Testis (tissue), 5 donors: ENCODE measurements around the gene KCTD1. TPM values are rescaled to one million over a fixed set of nuclear protein-coding genes. Genes with fewer than 3 reads are reported as not detected.
A peak's percentile ranks its signal among the peaks of the same experiment; 100 is the strongest.

Experiments
- DNase-seq: peaks from one replicate; pipeline ENCODE4 v3.0.0-alpha.2; 2019
- H3K27ac ChIP-seq, 2 donors: fragments of 200-600 bp; sonication (generic); one replicate each; pipeline ENCODE4 v1.5.1; 2019
- H3K27me3 ChIP-seq: fragments of 200-600 bp; sonication (generic); one replicate; pipeline ENCODE4 v1.5.1; 2019
- H3K36me3 ChIP-seq: fragments of 200-600 bp; sonication (generic); one replicate; pipeline ENCODE4 v1.5.1; 2017; ENCODE audit warnings: low read depth; ENCODE audit errors: missing control alignments
- H3K4me1 ChIP-seq: fragments of 200-600 bp; sonication (generic); one replicate; pipeline ENCODE4 v1.5.1; 2019
- H3K4me3 ChIP-seq, 2 donors: fragments of 200-600 bp; sonication (generic); one replicate each; pipeline ENCODE4 v1.5.1; 2017 to 2019
- H3K9me3 ChIP-seq: fragments of 200-600 bp; sonication (generic); one replicate; pipeline ENCODE4 v1.5.1; 2017
- POLR2A ChIP-seq: fragments of 450-650 bp; IDR thresholded peaks from one replicate; pipeline ENCODE4 v1.6.1; 2017; ENCODE audit warnings: antibody characterized with exemption, mild to moderate bottlenecking, moderate library complexity
- WGBS, 2 donors: methylation state at CpG; one replicate each; pipeline ENCODE4 v1.1.5; 2018; 5-methylcytosine and 5-hydroxymethylcytosine counted together
- intact Hi-C: fragments of 100-400 bp; cut with DNase I; formaldehyde crosslinking; loops from one replicate; pipeline ENCODE4 v1.15.1; 2023; ENCODE audit warnings: low total_unique reads
- long read RNA-seq, 2 donors: transcript quantifications; one replicate each; lab custom pipeline, GENCODE V29; 2026
- polyA plus RNA-seq: library from polyadenylated mRNA; stranded (reverse); fragments of 350-450 nt; fragmentation: Illumina TruSeq; extraction: RNeasy Lipid Tissue Mini Kit (QIAGEN cat#74804); gene quantifications from one replicate; pipeline ENCODE4 v1.2.3, GENCODE V29; 2014; ENCODE audit warnings: low read depth, low replicate concordance; ENCODE audit not compliant: insufficient read depth
- total RNA-seq, 2 donors: library from RNA; depleted of rRNA; stranded (reverse); fragments of >200 nt; gene quantifications; one replicate each; pipeline ENCODE4 v1.2.3, GENCODE V29; 2016
- TF ChIP-seq, protein P1 (sequence below), 3 experiments: fragments of 450-650 bp in 2 of 3; fragments of 200-600 bp in 1 of 3; sonication (generic) in 1 of 3; IDR thresholded peaks; one replicate each; pipeline ENCODE4 v1.5.1; 2016 to 2019; ENCODE audit warnings: antibody characterized with exemption in 3 of 3, mild to moderate bottlenecking in 2 of 3, moderate library complexity in 1 of 3

Gene KCTD1
- total RNA-seq, result 10 to 100 TPM; 19.6 to 19.9 TPM
- polyA plus RNA-seq, result 13.1 TPM
- long read RNA-seq, donor 1, partial matches to known transcripts, result 0 of 4 reads
- long read RNA-seq, donor 1, other reads (novel, unspliced or antisense), result 0 of 4 reads
- long read RNA-seq, donor 2, result 0 reads

DNA sequence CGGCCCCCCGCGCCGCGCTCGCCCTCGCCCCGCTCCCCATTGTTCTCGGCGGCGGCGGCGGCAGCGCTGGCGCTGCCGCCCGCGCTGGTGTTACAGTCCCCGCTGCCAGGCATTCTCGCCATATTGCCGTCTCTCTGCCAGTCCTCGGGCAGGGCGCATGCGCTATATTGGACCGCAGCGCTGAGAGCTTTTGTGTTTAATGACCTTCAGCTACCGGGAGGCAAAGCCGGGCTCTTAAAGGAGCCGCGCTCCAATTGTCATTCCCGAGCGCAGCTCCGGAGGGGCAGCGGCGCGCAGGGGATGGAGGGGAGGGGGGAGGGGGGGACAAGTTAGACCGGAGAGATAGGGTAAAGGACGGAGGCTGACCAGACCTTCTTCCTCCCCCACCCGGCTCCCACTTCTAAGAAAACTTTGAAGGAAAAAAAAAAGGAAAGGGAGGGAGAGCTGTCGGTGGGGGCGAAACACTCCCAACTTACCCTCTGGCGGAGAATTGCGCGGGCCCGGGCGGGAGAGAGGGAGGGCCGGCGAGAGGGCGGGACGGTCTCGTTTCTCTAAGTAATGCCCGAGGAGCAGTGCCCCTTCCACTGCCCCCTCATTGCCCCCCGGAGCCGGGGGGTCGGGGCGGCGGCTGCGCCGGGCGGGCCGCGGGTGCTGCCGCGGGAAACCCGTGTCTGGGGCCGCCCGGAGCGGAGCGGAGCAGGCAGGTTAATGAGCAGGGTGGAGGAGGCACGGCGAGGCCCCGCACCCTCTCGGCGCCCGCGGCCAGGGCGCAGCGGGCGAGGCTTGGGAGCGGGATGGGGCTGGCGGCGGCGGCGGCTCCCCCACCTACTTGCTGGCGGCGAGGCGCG is at the start of gene KCTD1:
Gene KCTD1 (minus strand): TSS at position 139 of the 848 bp plus-strand sequence. CDS start 17 bp downstream, at position 122.
- 0 to 1% methylated on average over 34 to 82 of the region's 88 CpGs for WGBS, 2 donors
- peaks cover 15% of the 10 kb centered on the region for H3K4me1 ChIP-seq
- no peak for TF ChIP-seq POLR2A
- TF ChIP-seq, protein P1, sequence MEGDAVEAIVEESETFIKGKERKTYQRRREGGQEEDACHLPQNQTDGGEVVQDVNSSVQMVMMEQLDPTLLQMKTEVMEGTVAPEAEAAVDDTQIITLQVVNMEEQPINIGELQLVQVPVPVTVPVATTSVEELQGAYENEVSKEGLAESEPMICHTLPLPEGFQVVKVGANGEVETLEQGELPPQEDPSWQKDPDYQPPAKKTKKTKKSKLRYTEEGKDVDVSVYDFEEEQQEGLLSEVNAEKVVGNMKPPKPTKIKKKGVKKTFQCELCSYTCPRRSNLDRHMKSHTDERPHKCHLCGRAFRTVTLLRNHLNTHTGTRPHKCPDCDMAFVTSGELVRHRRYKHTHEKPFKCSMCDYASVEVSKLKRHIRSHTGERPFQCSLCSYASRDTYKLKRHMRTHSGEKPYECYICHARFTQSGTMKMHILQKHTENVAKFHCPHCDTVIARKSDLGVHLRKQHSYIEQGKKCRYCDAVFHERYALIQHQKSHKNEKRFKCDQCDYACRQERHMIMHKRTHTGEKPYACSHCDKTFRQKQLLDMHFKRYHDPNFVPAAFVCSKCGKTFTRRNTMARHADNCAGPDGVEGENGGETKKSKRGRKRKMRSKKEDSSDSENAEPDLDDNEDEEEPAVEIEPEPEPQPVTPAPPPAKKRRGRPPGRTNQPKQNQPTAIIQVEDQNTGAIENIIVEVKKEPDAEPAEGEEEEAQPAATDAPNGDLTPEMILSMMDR (IDR thresholded peaks at IDR 0.05), result no peak
- peak within 1 kb of the TSS; percentile 39 to 66 for H3K27ac ChIP-seq
- intact Hi-C loops, result no loop called here
- peak within 1 kb of the TSS; percentile 70 to 73 for H3K4me3 ChIP-seq
- H3K9me3 ChIP-seq, result no peaks in the 10 kb centered on the region
- DNase-seq, result peak; percentile 92
- H3K27me3 ChIP-seq, result no peaks in the 10 kb centered on the region
- no peaks in the 10 kb centered on the region for H3K36me3 ChIP-seq

DNA sequence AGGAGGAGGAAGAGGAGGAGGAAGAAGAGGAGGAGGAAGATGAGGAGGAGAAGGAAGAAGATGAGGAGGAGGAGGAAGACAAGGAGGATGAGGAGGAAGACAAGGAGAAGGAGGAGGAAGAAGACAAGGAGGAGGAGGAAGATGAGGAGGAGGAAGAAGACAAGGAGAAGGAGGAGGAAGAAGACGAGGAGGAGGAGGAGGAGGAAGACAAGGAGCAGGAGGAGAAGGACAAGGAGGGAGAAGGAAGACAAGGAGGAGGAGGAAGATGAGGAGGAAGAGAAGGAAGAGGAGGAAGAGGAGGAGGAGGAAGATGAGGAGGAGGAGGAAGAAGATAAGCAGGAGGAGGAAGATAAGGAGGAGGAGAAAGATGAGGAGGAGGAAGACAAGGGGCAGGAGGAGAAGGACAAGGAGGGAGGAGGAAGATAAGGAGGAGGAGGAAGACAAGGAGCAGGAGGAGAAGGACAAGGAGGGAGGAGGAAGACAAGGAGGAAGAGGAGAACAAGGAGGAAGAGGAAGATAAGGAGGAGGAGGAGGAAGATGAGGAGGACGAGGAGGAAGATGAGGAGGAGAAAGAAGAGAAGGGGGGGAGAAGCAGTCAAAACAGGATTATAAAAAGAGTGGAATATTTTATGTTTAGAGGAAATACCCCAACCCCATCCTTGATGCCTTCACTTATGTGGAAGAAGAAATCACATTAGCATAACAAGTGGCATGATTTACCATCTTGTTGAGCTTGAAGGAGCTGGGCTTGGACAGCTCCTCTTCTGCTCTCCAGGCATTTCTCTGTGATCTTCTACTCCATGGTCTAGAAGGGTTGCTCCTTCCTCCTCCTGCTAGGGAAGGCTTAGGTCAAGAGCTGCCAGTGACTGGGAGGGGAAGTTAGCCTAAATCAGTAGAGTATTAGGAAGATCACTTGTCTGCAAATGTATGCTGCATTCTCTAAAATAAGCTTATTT is 45.3 kb upstream of the KCTD1 start:
- 84 to 91% methylated on average over 2 of the region's 2 CpGs for WGBS, 2 donors
- no peaks in the 10 kb centered on the region for H3K4me1 ChIP-seq
- intact Hi-C loops, result no loop called here

DNA sequence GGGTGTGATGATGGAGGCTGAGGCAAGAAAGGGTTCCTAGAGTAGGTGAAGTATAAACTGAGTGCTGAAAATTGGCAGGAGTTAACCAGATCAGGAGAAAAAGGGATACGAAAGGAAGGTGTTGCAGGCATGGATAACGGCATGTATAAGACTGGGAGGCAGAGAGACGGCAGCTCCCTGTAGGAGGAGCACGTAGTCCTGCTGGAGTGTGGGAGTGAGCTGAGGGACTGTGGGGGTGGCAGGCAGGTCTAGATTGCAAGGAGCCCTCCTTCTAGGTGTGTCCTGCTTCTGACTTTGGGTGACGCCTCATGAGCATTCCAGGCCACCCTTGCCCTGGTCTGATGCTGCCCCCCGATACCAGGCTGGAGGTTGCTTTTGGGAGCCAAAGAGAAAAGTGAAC is 36.4 kb upstream of the KCTD1 start:
- H3K36me3 ChIP-seq, result no peaks in the 10 kb centered on the region
- TF ChIP-seq, protein P1 (IDR thresholded peaks at IDR 0.05), result no peak
- TF ChIP-seq POLR2A, result no peak
- H3K4me3 ChIP-seq, result no peak overlapping the region
- no peaks in the 10 kb centered on the region for H3K9me3 ChIP-seq
- H3K4me1 ChIP-seq, result no peaks in the 10 kb centered on the region
- WGBS, 2 donors, result 70 to 78% methylated on average over 6 of the region's 6 CpGs
- intact Hi-C loops, result no loop called here
- DNase-seq, result no peak
- H3K27ac ChIP-seq, result no peak overlapping the region
- H3K27me3 ChIP-seq, result no peaks in the 10 kb centered on the region

More for the DNA sequence above, 45.3 kb upstream of the KCTD1 start:
- Histone ChIP-seq H3K4me3 (no peak overlapping the region), H3K27me3 (no peaks in the 10 kb centered on the region), H3K27ac (no peak overlapping the region), H3K36me3 (no peaks in the 10 kb centered on the region), H3K9me3 (no peaks in the 10 kb centered on the region)
- DNase-seq, result no peak
- TF ChIP-seq, protein P1 (IDR thresholded peaks at IDR 0.05), result no peak
- TF ChIP-seq POLR2A, result no peak

DNA sequence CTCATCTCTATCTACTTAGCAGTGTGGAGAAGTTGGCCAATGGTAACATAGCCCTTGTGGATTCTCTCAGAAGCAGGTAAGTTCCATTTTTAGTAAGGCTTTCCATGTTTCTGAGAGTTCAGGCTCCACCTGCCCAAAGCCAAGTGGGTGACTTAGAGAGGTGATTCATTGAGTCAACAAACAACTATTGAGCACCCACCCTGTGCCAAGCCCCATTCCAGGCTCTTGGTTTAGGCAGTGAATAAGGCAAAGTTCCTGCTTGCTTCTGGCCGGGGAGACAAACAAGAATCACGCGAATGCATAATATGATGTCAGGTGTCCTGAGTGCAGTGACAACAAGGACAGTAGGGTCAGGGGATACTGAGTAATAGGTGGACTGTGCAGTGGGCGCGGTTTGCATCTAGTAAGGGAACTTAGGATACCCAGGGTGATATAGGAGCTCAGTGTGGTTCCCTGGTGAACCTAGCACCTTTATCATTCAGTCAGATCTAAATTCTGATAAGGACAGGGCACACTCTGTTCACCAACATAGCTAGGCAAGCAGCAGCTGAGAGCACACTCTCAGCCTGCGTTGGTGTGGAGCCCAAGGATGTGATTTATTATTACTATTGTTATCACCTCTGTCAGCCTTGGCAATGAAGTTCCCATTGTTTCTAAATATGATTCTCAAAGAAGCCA is 31.7 kb upstream of the KCTD1 start:
- Histone ChIP-seq H3K4me3 (no peak overlapping the region), H3K9me3 (no peaks in the 10 kb centered on the region), H3K4me1 (peaks cover 3% of the 10 kb centered on the region), H3K27ac (no peak overlapping the region), H3K27me3 (no peaks in the 10 kb centered on the region), H3K36me3 (no peaks in the 10 kb centered on the region)
- intact Hi-C loops, result no loop called here
- no peak for DNase-seq
- 81% methylated on average over 5 to 6 of the region's 6 CpGs for WGBS, 2 donors
- TF ChIP-seq, protein P1 (IDR thresholded peaks at IDR 0.05), result no peak
- no peak for TF ChIP-seq POLR2A
